Liver (tissue), 9 donors: ENCODE results near the gene DERL2. TPM values are rescaled to one million over a fixed set of nuclear protein-coding genes. Genes with fewer than 3 reads are reported as not detected.

Source experiments
- DNase-seq: peaks from one replicate; pipeline ENCODE4 v3.0.0-alpha.2; 2017; ENCODE audit warnings: low spot score
- H3K27ac ChIP-seq, 2 donors: one replicate each; pipeline ENCODE4 v1.7.0; 2013; ENCODE audit warnings: inconsistent platforms in 2 of 2, low read length in 2 of 2, control low read depth in 1 of 2, low read depth in 1 of 2, mild to moderate bottlenecking in 1 of 2
- H3K27me3 ChIP-seq, 4 donors: one replicate each; pipeline versions ENCODE4 v1.6.1 to v1.7.0; 2013; ENCODE audit warnings: low read length in 3 of 4, inconsistent platforms in 1 of 4, mild to moderate bottlenecking in 1 of 4, moderate library complexity in 1 of 4; ENCODE audit not compliant: control insufficient read depth in 4 of 4, insufficient read depth in 4 of 4
- H3K36me3 ChIP-seq, 4 donors: one replicate each; pipeline versions ENCODE4 v1.6.1 to v1.7.0; 2013; ENCODE audit warnings: low read length in 3 of 4, mild to moderate bottlenecking in 3 of 4, low read depth in 1 of 4, moderate library complexity in 1 of 4; ENCODE audit not compliant: control insufficient read depth in 4 of 4, insufficient read depth in 3 of 4
- H3K4me1 ChIP-seq, 4 donors: one replicate each; pipeline versions ENCODE4 v1.6.1 to v1.7.0; 2013; ENCODE audit warnings: low read length in 3 of 4, mild to moderate bottlenecking in 3 of 4, moderate library complexity in 1 of 4; ENCODE audit not compliant: control insufficient read depth in 4 of 4, insufficient read depth in 4 of 4
- H3K4me3 ChIP-seq, 3 donors: one replicate each; pipeline versions ENCODE4 v1.6.1 to v1.7.0; 2013; ENCODE audit warnings: low read length in 3 of 3, control low read depth in 1 of 3, low read depth in 1 of 3, mild to moderate bottlenecking in 1 of 3
- H3K9ac ChIP-seq, 2 donors: one replicate each; pipeline ENCODE4 v1.7.0; 2013; ENCODE audit warnings: low read length in 2 of 2, mild to moderate bottlenecking in 2 of 2, moderate library complexity in 2 of 2, control low read depth in 1 of 2, low read depth in 1 of 2
- H3K9me3 ChIP-seq, 4 donors: one replicate each; pipeline versions ENCODE4 v1.6.1 to v1.7.0; 2013; ENCODE audit warnings: low read length in 3 of 4; ENCODE audit not compliant: control insufficient read depth in 4 of 4
- EGR1 ChIP-seq, 2 donors: IDR thresholded peaks; 2 replicates each; pipeline ENCODE4 v1.6.1; 2016 to 2018; ENCODE audit warnings: antibody characterized with exemption in 2 of 2, low read depth in 2 of 2
- FOXA1 ChIP-seq: IDR thresholded peaks from 2 replicates; pipeline ENCODE4 v1.6.1; 2016; ENCODE audit warnings: antibody characterized with exemption
- FOXA2 ChIP-seq: IDR thresholded peaks from 2 replicates; pipeline ENCODE4 v1.6.1; 2016; ENCODE audit warnings: antibody characterized with exemption
- GABPA ChIP-seq, 2 donors: IDR thresholded peaks in 1 of 2; conservative IDR thresholded peaks in 1 of 2; 2 replicates each; pipeline ENCODE4 v1.6.1; 2016; ENCODE audit warnings: antibody characterized with exemption in 2 of 2, mild to moderate bottlenecking in 1 of 2, moderate library complexity in 1 of 2
- HNF4A ChIP-seq, 2 donors: conservative IDR thresholded peaks; 2 replicates each; pipeline ENCODE4 v1.6.1; 2016; ENCODE audit warnings: antibody characterized with exemption in 2 of 2, mild to moderate bottlenecking in 2 of 2
- HNF4G ChIP-seq: IDR thresholded peaks from 2 replicates; pipeline ENCODE4 v1.6.1; 2016; ENCODE audit warnings: antibody characterized with exemption
- JUND ChIP-seq, 2 donors: IDR thresholded peaks; 2 replicates each; pipeline ENCODE4 v1.6.1; 2016; ENCODE audit warnings: antibody characterized with exemption in 2 of 2
- NR2F2 ChIP-seq: IDR thresholded peaks from 2 replicates; pipeline ENCODE4 v1.6.1; 2016; ENCODE audit warnings: antibody characterized with exemption
- RAD21 ChIP-seq, 2 donors: IDR thresholded peaks; 2 replicates each; pipeline ENCODE4 v1.6.1; 2016; ENCODE audit warnings: antibody characterized with exemption in 2 of 2, mild to moderate bottlenecking in 2 of 2
- RXRA ChIP-seq, 2 donors: IDR thresholded peaks; 2 replicates each; pipeline ENCODE4 v1.6.1; 2017 to 2018; ENCODE audit warnings: antibody characterized with exemption in 2 of 2, mild to moderate bottlenecking in 1 of 2
- SP1 ChIP-seq: IDR thresholded peaks from 2 replicates; pipeline ENCODE4 v1.6.1; 2018; ENCODE audit warnings: antibody characterized with exemption, mild to moderate bottlenecking
- TAF1 ChIP-seq: conservative IDR thresholded peaks from 2 replicates; pipeline ENCODE4 v1.6.1; 2016; ENCODE audit warnings: antibody characterized with exemption, mild to moderate bottlenecking
- YY1 ChIP-seq: IDR thresholded peaks from 2 replicates; pipeline ENCODE4 v1.6.1; 2016; ENCODE audit warnings: antibody characterized with exemption, mild to moderate bottlenecking
- WGBS: extraction: QIAGEN DNeasy Blood & Tissue Kit; methylation state at CpG from one replicate; pipeline ENCODE4 v1.1.7; 2013; 5-methylcytosine and 5-hydroxymethylcytosine counted together
- polyA plus RNA-seq, 2 donors: library from polyadenylated mRNA; stranded (reverse) in 1 of 2; unstranded in 1 of 2; fragments of 200-250 nt in 1 of 2; fragments of >200 nt in 1 of 2; fragmentation: Nextera tagmentation in 1 of 2; extraction: Ambion mirVana in 1 of 2; gene quantifications; one replicate each; pipeline versions ENCODE4 v1.2.1 to v1.2.3, GENCODE V29; 2013 to 2015
- total RNA-seq, 2 donors: library from RNA; depleted of rRNA; stranded (reverse); fragments of >200 nt; gene quantifications; one replicate each; pipeline ENCODE4 v1.2.3, GENCODE V29; 2014
- TF ChIP-seq, protein P1 (sequence below): IDR thresholded peaks from 2 replicates; pipeline ENCODE4 v1.6.1; 2016; ENCODE audit warnings: antibody characterized with exemption
- TF ChIP-seq, protein P2 (sequence below): IDR thresholded peaks from 2 replicates; pipeline ENCODE4 v1.6.1; 2016; ENCODE audit warnings: antibody characterized with exemption
- TF ChIP-seq, protein P3 (sequence below): IDR thresholded peaks from 2 replicates; pipeline ENCODE4 v1.6.1; 2016; ENCODE audit warnings: antibody characterized with exemption, mild to moderate bottlenecking
- TF ChIP-seq, protein P4 (sequence below): IDR thresholded peaks from 2 replicates; pipeline ENCODE4 v1.6.1; 2016; ENCODE audit warnings: antibody characterized with exemption
- TF ChIP-seq, protein P5 (sequence below): fragments of 150-350 bp; IDR thresholded peaks from 2 replicates; pipeline ENCODE4 v1.5.1; 2017; ENCODE audit warnings: improper control_type of control experiment, low read depth, low read length; ENCODE audit not compliant: missing input control
- donor health status: healthy.
- donor health status: healthy.
- donor health status: healthy.
- donor health status: healthy.
- donor health status: healthy.

DERL2 gene
- total and polyA plus RNA-seq, 4 donors = 35.8 to 75.3 (median 45.9) TPM

DNA sequence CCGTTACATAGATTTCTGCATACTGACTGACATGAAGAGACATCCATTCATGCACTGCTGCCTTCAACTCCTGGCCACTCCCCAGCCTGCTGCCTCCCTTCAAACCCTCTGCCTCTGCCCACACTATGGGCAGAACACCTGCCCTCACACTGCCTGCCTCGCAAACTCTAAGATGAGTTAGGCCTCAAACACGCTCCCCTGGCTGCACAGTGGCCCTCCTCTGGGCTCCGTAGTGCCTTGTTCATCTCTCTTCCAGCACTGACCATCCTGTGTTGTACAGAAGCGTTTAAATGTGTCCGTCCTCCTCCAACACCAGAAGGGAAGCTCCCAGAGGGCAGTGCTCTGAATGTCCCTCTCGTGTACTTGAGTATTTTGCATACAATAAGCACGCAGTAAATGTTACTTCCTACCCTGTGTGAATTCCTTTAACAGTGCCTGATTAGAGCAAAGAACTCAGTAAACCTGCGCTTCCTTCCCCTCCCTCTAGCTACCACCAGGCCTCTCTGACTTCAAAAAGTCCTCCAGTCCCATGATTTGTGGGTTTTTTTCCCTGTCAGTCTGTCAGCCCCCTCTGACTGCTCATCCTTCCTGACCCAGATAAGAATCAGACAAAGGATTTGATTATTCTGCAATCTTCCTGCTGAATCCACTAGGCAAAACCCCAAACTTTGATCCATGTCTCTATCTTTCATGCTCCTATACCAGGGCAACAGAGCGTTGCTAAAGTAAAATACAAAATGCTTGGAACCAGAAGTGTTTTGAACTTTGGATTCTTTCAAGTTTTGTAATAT is 21.1 kb downstream of the DERL2 start:
- peaks cover 7 to 45% (median 41%) of the 10 kb centered on the region in 4 donors for H3K4me1 ChIP-seq
- H3K36me3 ChIP-seq = peaks cover 0 to 12% (median 7%) of the 10 kb centered on the region in 4 donors
- no peaks in the 10 kb centered on the region for H3K9me3 ChIP-seq
- H3K27me3 ChIP-seq = no peaks in the 10 kb centered on the region
- 77% methylated on average over 10 of the region's 10 CpGs for WGBS
- no peak for TF ChIP-seq TAF1
- TF ChIP-seq FOXA1 = no peak
- TF ChIP-seq, protein P1, sequence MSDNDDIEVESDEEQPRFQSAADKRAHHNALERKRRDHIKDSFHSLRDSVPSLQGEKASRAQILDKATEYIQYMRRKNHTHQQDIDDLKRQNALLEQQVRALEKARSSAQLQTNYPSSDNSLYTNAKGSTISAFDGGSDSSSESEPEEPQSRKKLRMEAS = no peak
- TF ChIP-seq RXRA (IDR thresholded peaks at IDR 0.05) = peak in 1 of 2 donors; percentile 49
- TF ChIP-seq HNF4A (conservative IDR thresholded peaks at IDR 0.05) = peak; percentile 81 to 85
- TF ChIP-seq, protein P2, sequence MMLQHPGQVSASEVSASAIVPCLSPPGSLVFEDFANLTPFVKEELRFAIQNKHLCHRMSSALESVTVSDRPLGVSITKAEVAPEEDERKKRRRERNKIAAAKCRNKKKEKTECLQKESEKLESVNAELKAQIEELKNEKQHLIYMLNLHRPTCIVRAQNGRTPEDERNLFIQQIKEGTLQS = no peak
- TF ChIP-seq NR2F2 = no peak
- TF ChIP-seq EGR1 (IDR thresholded peaks at IDR 0.05; ENCODE audit: low read depth in 2 of 2) = no peak
- peak; percentile 14 for TF ChIP-seq HNF4G
- TF ChIP-seq, protein P3, sequence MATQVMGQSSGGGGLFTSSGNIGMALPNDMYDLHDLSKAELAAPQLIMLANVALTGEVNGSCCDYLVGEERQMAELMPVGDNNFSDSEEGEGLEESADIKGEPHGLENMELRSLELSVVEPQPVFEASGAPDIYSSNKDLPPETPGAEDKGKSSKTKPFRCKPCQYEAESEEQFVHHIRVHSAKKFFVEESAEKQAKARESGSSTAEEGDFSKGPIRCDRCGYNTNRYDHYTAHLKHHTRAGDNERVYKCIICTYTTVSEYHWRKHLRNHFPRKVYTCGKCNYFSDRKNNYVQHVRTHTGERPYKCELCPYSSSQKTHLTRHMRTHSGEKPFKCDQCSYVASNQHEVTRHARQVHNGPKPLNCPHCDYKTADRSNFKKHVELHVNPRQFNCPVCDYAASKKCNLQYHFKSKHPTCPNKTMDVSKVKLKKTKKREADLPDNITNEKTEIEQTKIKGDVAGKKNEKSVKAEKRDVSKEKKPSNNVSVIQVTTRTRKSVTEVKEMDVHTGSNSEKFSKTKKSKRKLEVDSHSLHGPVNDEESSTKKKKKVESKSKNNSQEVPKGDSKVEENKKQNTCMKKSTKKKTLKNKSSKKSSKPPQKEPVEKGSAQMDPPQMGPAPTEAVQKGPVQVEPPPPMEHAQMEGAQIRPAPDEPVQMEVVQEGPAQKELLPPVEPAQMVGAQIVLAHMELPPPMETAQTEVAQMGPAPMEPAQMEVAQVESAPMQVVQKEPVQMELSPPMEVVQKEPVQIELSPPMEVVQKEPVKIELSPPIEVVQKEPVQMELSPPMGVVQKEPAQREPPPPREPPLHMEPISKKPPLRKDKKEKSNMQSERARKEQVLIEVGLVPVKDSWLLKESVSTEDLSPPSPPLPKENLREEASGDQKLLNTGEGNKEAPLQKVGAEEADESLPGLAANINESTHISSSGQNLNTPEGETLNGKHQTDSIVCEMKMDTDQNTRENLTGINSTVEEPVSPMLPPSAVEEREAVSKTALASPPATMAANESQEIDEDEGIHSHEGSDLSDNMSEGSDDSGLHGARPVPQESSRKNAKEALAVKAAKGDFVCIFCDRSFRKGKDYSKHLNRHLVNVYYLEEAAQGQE = peak; percentile 17
- TF ChIP-seq SP1 = peak; percentile 73
- TF ChIP-seq JUND (IDR thresholded peaks at IDR 0.05) = no peak
- peak; percentile 49 for TF ChIP-seq YY1
- TF ChIP-seq GABPA (IDR thresholded peaks at IDR 0.05 in 1 of 2, conservative IDR thresholded peaks at IDR 0.05 in 1 of 2) = peak in 1 of 2 donors; percentile 47
- no peak for TF ChIP-seq FOXA2
- no peak for TF ChIP-seq RAD21 (IDR thresholded peaks at IDR 0.05)
- TF ChIP-seq, protein P4, sequence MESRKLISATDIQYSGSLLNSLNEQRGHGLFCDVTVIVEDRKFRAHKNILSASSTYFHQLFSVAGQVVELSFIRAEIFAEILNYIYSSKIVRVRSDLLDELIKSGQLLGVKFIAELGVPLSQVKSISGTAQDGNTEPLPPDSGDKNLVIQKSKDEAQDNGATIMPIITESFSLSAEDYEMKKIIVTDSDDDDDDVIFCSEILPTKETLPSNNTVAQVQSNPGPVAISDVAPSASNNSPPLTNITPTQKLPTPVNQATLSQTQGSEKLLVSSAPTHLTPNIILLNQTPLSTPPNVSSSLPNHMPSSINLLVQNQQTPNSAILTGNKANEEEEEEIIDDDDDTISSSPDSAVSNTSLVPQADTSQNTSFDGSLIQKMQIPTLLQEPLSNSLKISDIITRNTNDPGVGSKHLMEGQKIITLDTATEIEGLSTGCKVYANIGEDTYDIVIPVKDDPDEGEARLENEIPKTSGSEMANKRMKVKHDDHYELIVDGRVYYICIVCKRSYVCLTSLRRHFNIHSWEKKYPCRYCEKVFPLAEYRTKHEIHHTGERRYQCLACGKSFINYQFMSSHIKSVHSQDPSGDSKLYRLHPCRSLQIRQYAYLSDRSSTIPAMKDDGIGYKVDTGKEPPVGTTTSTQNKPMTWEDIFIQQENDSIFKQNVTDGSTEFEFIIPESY = peak; percentile 35
- TF ChIP-seq, protein P5, sequence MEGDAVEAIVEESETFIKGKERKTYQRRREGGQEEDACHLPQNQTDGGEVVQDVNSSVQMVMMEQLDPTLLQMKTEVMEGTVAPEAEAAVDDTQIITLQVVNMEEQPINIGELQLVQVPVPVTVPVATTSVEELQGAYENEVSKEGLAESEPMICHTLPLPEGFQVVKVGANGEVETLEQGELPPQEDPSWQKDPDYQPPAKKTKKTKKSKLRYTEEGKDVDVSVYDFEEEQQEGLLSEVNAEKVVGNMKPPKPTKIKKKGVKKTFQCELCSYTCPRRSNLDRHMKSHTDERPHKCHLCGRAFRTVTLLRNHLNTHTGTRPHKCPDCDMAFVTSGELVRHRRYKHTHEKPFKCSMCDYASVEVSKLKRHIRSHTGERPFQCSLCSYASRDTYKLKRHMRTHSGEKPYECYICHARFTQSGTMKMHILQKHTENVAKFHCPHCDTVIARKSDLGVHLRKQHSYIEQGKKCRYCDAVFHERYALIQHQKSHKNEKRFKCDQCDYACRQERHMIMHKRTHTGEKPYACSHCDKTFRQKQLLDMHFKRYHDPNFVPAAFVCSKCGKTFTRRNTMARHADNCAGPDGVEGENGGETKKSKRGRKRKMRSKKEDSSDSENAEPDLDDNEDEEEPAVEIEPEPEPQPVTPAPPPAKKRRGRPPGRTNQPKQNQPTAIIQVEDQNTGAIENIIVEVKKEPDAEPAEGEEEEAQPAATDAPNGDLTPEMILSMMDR = no peak
- peak overlapping the region; percentile 3 to 44 for H3K27ac ChIP-seq
- no peak overlapping the region for H3K4me3 ChIP-seq
- H3K9ac ChIP-seq = no peak overlapping the region
- DNase-seq = no peak
